Measurements from ENCODE around the gene C14orf132. TPM values are rescaled to one million over a fixed set of nuclear protein-coding genes. Genes with fewer than 3 reads are reported as not detected.

C14orf132 gene
- total and polyA plus RNA-seq, 10 of the 15 experiments (the other 5 are each of a cell fraction or from before 2014, with no cell fraction given): under 0.01 to 1.2 (median 0.03) TPM; not detected in 2

- TF ChIP-seq, protein P1, sequence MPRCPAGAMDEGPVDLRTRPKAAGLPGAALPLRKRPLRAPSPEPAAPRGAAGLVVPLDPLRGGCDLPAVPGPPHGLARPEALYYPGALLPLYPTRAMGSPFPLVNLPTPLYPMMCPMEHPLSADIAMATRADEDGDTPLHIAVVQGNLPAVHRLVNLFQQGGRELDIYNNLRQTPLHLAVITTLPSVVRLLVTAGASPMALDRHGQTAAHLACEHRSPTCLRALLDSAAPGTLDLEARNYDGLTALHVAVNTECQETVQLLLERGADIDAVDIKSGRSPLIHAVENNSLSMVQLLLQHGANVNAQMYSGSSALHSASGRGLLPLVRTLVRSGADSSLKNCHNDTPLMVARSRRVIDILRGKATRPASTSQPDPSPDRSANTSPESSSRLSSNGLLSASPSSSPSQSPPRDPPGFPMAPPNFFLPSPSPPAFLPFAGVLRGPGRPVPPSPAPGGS (IDR thresholded peaks at IDR 0.05; ENCODE audit: borderline replicate concordance, insufficient read depth, low read depth, low read length, poor library complexity, severe bottlenecking): no peak
- TF ChIP-seq RAD51 (IDR thresholded peaks at IDR 0.05): no peak
- TF ChIP-seq, protein P2, sequence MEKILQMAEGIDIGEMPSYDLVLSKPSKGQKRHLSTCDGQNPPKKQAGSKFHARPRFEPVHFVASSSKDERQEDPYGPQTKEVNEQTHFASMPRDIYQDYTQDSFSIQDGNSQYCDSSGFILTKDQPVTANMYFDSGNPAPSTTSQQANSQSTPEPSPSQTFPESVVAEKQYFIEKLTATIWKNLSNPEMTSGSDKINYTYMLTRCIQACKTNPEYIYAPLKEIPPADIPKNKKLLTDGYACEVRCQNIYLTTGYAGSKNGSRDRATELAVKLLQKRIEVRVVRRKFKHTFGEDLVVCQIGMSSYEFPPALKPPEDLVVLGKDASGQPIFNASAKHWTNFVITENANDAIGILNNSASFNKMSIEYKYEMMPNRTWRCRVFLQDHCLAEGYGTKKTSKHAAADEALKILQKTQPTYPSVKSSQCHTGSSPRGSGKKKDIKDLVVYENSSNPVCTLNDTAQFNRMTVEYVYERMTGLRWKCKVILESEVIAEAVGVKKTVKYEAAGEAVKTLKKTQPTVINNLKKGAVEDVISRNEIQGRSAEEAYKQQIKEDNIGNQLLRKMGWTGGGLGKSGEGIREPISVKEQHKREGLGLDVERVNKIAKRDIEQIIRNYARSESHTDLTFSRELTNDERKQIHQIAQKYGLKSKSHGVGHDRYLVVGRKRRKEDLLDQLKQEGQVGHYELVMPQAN (conservative IDR thresholded peaks at IDR 0.05): no peak
Measured at GRCh38 chr14:96002498-96002884, 36.7 kb upstream of the C14orf132 start (continued).

DNA sequence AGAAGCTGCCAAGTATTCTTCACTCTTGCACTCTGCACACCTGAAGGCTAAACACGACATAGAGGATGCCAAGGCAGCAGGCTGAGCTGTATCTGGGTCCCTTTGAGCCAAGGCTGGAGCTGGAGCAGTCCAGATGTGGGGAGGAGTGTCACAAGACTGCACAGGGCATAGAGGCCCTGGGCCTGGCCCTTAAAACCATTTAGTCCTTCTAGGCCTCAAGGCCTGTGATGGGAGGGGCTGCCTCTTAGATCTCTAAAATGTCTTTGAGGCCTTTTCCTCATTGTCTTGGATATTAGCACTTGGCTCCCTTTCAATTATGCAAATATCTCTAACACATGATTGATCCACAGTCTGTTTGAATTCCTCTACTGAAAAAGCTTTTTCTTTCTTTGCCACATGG is 28.0 kb upstream of the C14orf132 start:
- CTCF ChIA-PET: interaction anchor here (1.5 kb wide), 1 partner anchor 12 kb away, joined by 5 read pairs; no protein-coding TSS in a partner anchor
- SMC1A ChIA-PET (ENCODE audit: uncharacterized antibody, unreplicated experiment): interaction anchor here (0.6 to 0.9 kb wide), 2 partner anchors 17 to 21 kb away, joined by 3 read pairs; no protein-coding TSS in a partner anchor
- no peak for TF ChIP-seq SMC3 (IDR thresholded peaks at IDR 0.05; ENCODE audit: borderline replicate concordance, low read length)
- no peak for TF ChIP-seq EP300 (IDR thresholded peaks at IDR 0.05; ENCODE audit: borderline replicate concordance in 1 of 2, control insufficient read depth in 1 of 2, low read depth in 2 of 2, low read length in 2 of 2)
- no peak for TF ChIP-seq CHD2 (IDR thresholded peaks at IDR 0.05; ENCODE audit: borderline replicate concordance, low read depth, low read length)
- no peak for TF ChIP-seq JUNB (IDR thresholded peaks at IDR 0.05)
- no peak for TF ChIP-seq ELK1 (IDR thresholded peaks at IDR 0.05; ENCODE audit: low read depth, low read length)
- TF ChIP-seq NBN (IDR thresholded peaks at IDR 0.05): no peak
- TF ChIP-seq, protein P3, sequence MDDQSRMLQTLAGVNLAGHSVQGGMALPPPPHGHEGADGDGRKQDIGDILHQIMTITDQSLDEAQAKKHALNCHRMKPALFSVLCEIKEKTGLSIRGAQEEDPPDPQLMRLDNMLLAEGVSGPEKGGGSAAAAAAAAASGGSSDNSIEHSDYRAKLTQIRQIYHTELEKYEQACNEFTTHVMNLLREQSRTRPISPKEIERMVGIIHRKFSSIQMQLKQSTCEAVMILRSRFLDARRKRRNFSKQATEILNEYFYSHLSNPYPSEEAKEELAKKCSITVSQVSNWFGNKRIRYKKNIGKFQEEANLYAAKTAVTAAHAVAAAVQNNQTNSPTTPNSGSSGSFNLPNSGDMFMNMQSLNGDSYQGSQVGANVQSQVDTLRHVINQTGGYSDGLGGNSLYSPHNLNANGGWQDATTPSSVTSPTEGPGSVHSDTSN (IDR thresholded peaks at IDR 0.05; ENCODE audit: insufficient replicate concordance, low read depth, low read length): no peak
- no peak for TF ChIP-seq ZBED1 (IDR thresholded peaks at IDR 0.05; ENCODE audit: borderline replicate concordance)
- TF ChIP-seq CBFB (IDR thresholded peaks at IDR 0.05; ENCODE audit: low read depth): no peak
- TF ChIP-seq CHD4 (IDR thresholded peaks at IDR 0.05): no peak
- no peak for TF ChIP-seq CEBPB (IDR thresholded peaks at IDR 0.05; ENCODE audit: borderline replicate concordance in 1 of 2, low read depth in 2 of 2, low read length in 2 of 2)
- TF ChIP-seq, protein P4, sequence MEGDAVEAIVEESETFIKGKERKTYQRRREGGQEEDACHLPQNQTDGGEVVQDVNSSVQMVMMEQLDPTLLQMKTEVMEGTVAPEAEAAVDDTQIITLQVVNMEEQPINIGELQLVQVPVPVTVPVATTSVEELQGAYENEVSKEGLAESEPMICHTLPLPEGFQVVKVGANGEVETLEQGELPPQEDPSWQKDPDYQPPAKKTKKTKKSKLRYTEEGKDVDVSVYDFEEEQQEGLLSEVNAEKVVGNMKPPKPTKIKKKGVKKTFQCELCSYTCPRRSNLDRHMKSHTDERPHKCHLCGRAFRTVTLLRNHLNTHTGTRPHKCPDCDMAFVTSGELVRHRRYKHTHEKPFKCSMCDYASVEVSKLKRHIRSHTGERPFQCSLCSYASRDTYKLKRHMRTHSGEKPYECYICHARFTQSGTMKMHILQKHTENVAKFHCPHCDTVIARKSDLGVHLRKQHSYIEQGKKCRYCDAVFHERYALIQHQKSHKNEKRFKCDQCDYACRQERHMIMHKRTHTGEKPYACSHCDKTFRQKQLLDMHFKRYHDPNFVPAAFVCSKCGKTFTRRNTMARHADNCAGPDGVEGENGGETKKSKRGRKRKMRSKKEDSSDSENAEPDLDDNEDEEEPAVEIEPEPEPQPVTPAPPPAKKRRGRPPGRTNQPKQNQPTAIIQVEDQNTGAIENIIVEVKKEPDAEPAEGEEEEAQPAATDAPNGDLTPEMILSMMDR (IDR thresholded peaks at IDR 0.05 in 2 of 3, conservative IDR thresholded peaks at IDR 0.05 in 1 of 3; ENCODE audit: control insufficient read depth in 2 of 3, extremely low read depth in 1 of 3, insufficient read depth in 1 of 3, low read depth in 3 of 3, low read length in 3 of 3): no peak

More for the DNA sequence above, 28.0 kb upstream of the C14orf132 start:
- H4K20me1 ChIP-seq (ENCODE audit: control insufficient read depth, insufficient read depth): no peaks in the 10 kb centered on the region
- H3K4me3 ChIP-seq: no peak overlapping the region
- no peak overlapping the region for H2AFZ ChIP-seq (ENCODE audit: control insufficient read depth, low read depth, low read length)
- ChIA-PET POLR2A (no interaction called here), RAD21 (ENCODE audit: unreplicated experiment) (interaction anchor here (1.1 kb wide), 1 partner anchor 88 kb away, joined by 3 read pairs; no protein-coding TSS in a partner anchor)
- no peak overlapping the region for H3K27ac ChIP-seq (ENCODE audit: control insufficient read depth, insufficient read depth)
- peaks cover 2% of the 10 kb centered on the region; the same call in 1 of the 3 replicates for H3K9me3 ChIP-seq (replicated peaks; ENCODE audit: control insufficient read depth, insufficient read depth, low read length)
- no peak overlapping the region for H3K9ac ChIP-seq (ENCODE audit: control insufficient read depth, insufficient read depth, low read length)
- DNase-seq (ENCODE audit: low read depth, low spot score) (no peak), ATAC-seq (no peak), FAIRE-seq (no peak)
- H3K4me2 ChIP-seq (ENCODE audit: control insufficient read depth, insufficient read depth): no peak overlapping the region
- intact Hi-C loops (cut with micrococcal nuclease; ENCODE audit: unreplicated experiment) (no loop called here), in situ Hi-C loops (cut with MboI) (no loop called here)
- H3K79me2 ChIP-seq (ENCODE audit: control insufficient read depth, insufficient read depth, low read length): no peaks in the 10 kb centered on the region
- no peaks in the 10 kb centered on the region for H3K36me3 ChIP-seq (ENCODE audit: control insufficient read depth in 2 of 2, insufficient read depth in 2 of 2, low read length in 1 of 2)
- no peaks in the 10 kb centered on the region for H3K4me1 ChIP-seq (ENCODE audit: control insufficient read depth, insufficient read depth, low read length)
- H3K27me3 ChIP-seq (replicated peaks in 1 of 2; ENCODE audit: control insufficient read depth in 2 of 2, insufficient read depth in 2 of 2, low read length in 1 of 2): no peaks in the 10 kb centered on the region; a peak in 1 of 4 replicates
- 0% methylated on average over 1 of the region's 1 CpG for WGBS (ENCODE audit: insufficient coverage, insufficient replicate concordance, low lambda C conversion rate, missing lambda C conversion rate)
- BruUV-seq (replicated peaks): no TSS peak
